Measurements from ENCODE around the gene UST.

GRCh38 chr6:149028767-149029405 lies 282.1 kb downstream of the UST start:
- TF ChIP-seq E2F5 (CRISPR knock-in tag; IDR thresholded peaks at IDR 0.05) (no peak), TP53 (CRISPR knock-in tag; IDR thresholded peaks at IDR 0.05) (no peak), CTCF (IDR thresholded peaks at IDR 0.05) (peak; percentile 63; the same call in 1 of the 2 replicates), ZNF121 (CRISPR knock-in tag; IDR thresholded peaks at IDR 0.05) (no peak), ATF2 (CRISPR knock-in tag; IDR thresholded peaks at IDR 0.05; ENCODE audit: borderline replicate concordance, low read depth) (no peak), AFF4 (CRISPR knock-in tag; IDR thresholded peaks at IDR 0.05; ENCODE audit: borderline replicate concordance) (no peak), NFE2L1 (CRISPR knock-in tag; IDR thresholded peaks at IDR 0.05) (no peak), CBFB (CRISPR knock-in tag; IDR thresholded peaks at IDR 0.05; ENCODE audit: low read depth) (no peak), ESRRA (CRISPR knock-in tag; IDR thresholded peaks at IDR 0.05; ENCODE audit: borderline replicate concordance) (no peak), NR2C2 (CRISPR knock-in tag; IDR thresholded peaks at IDR 0.05) (no peak), NR1H2 (CRISPR knock-in tag; IDR thresholded peaks at IDR 0.05) (no peak), USF1 (CRISPR knock-in tag; IDR thresholded peaks at IDR 0.05) (no peak), JUN (CRISPR knock-in tag; IDR thresholded peaks at IDR 0.05) (no peak), ZSCAN18 (CRISPR knock-in tag; IDR thresholded peaks at IDR 0.05) (no peak)

Data from WTC11 (cell line).